DND-41 (cell line): Measurements from ENCODE around the gene ABHD5.

ENCODE experiments used
- ATAC-seq: fragments of 200-7000 bp; cut with Tn5 transposase; 3 replicates; pipeline ENCODE4 v1.9.1; 2021; ENCODE audit warnings: low read depth; ENCODE audit not compliant: insufficient read depth
- DNase-seq: peaks from one replicate; pipeline ENCODE4 v3.0.0-alpha.2; 2020
- H2AFZ ChIP-seq: 2 replicates; pipeline ENCODE4 v1.6.0; 2012; ENCODE audit warnings: low read depth, low read length
- H3K27ac ChIP-seq: 2 replicates; pipeline ENCODE4 v1.5.1; 2012; ENCODE audit warnings: low read length, inconsistent platforms
- H3K27me3 ChIP-seq: fragments of 200-600 bp; sonication (generic); 2 replicates; pipeline ENCODE4 v1.6.0; 2012; ENCODE audit warnings: low read length, mild to moderate bottlenecking, inconsistent platforms; ENCODE audit not compliant: insufficient read depth, poor library complexity
- H3K36me3 ChIP-seq: 2 replicates; pipeline ENCODE4 v1.5.1; 2012; ENCODE audit warnings: low read length, inconsistent platforms; ENCODE audit not compliant: insufficient read depth
- H3K4me1 ChIP-seq: 2 replicates; pipeline ENCODE4 v1.5.1; 2012; ENCODE audit warnings: mild to moderate bottlenecking, low read length; ENCODE audit not compliant: insufficient read depth
- H3K4me2 ChIP-seq: 2 replicates; pipeline ENCODE4 v1.6.0; 2012; ENCODE audit warnings: mild to moderate bottlenecking, moderate library complexity, low read length, inconsistent platforms; ENCODE audit not compliant: insufficient read depth
- H3K4me3 ChIP-seq, 2 experiments: fragments of 200-600 bp in 1 of 2; shearing (Covaris generic) in 1 of 2; 2 replicates each; pipeline ENCODE4 v1.5.1; 2012 to 2016; ENCODE audit warnings: inconsistent platforms in 2 of 2, low read length in 2 of 2, mild to moderate bottlenecking in 2 of 2, low read depth in 1 of 2, moderate library complexity in 1 of 2
- H3K79me2 ChIP-seq: 2 replicates; pipeline ENCODE4 v1.6.0; 2012; ENCODE audit warnings: low read length, inconsistent platforms; ENCODE audit not compliant: insufficient read depth
- H3K9ac ChIP-seq: 2 replicates; pipeline ENCODE4 v1.6.0; 2012; ENCODE audit warnings: low read depth, mild to moderate bottlenecking, inconsistent platforms, low read length, moderate library complexity
- H3K9me3 ChIP-seq: 2 replicates; pipeline ENCODE4 v1.5.1; 2012; ENCODE audit warnings: low read length, moderate library complexity, mild to moderate bottlenecking, inconsistent platforms; ENCODE audit not compliant: insufficient read depth, severe bottlenecking
- H4K20me1 ChIP-seq: 2 replicates; pipeline ENCODE4 v1.6.0; 2012; ENCODE audit warnings: low read length; ENCODE audit not compliant: insufficient read depth
- CTCF ChIP-seq: IDR thresholded peaks from 2 replicates; pipeline ENCODE4 v1.5.1; 2012; ENCODE audit warnings: borderline replicate concordance, low read length, moderate library complexity, mild to moderate bottlenecking; ENCODE audit not compliant: poor library complexity, severe bottlenecking; ENCODE audit errors: extremely low read depth
- EZH2 ChIP-seq: IDR thresholded peaks from 3 replicates; pipeline ENCODE4 v1.6.1; 2012; ENCODE audit warnings: borderline replicate concordance, low read depth, mild to moderate bottlenecking, moderate library complexity, low read length, inconsistent platforms; ENCODE audit not compliant: severe bottlenecking

Gene ABHD5

GRCh38 chr3:43759297-43759782, 68.6 kb downstream of the ABHD5 start:
- TF ChIP-seq CTCF: peak; percentile 29
- no peak for TF ChIP-seq EZH2

GRCh38 chr3:43759938-43760337, 69.2 kb downstream of the ABHD5 start:
- no peak overlapping the region for H3K4me3 ChIP-seq
- H2AFZ ChIP-seq: no peak overlapping the region
- no peak overlapping the region for H3K4me2 ChIP-seq
- H4K20me1 ChIP-seq: no peaks in the 10 kb centered on the region
- no peaks in the 10 kb centered on the region for H3K9me3 ChIP-seq
- TF ChIP-seq CTCF (no peak), EZH2 (no peak)
- no peak overlapping the region for H3K9ac ChIP-seq
- no peaks in the 10 kb centered on the region for H3K79me2 ChIP-seq
- DNase-seq: no peak
- no peaks in the 10 kb centered on the region for H3K36me3 ChIP-seq
- no peak overlapping the region for H3K27ac ChIP-seq
- no peak for ATAC-seq
- H3K27me3 ChIP-seq: peaks cover 20% of the 10 kb centered on the region
- no peaks in the 10 kb centered on the region for H3K4me1 ChIP-seq

More at GRCh38 chr3:43759297-43759782, 68.6 kb downstream of the ABHD5 start:
- DNase-seq: no peak
- no peak for ATAC-seq
- Histone ChIP-seq H2AFZ (no peak overlapping the region), H3K79me2 (no peaks in the 10 kb centered on the region), H3K27ac (no peak overlapping the region), H3K4me1 (no peaks in the 10 kb centered on the region), H3K4me2 (no peak overlapping the region), H3K9me3 (no peaks in the 10 kb centered on the region), H4K20me1 (no peaks in the 10 kb centered on the region), H3K4me3 (no peak overlapping the region), H3K36me3 (no peaks in the 10 kb centered on the region), H3K27me3 (peaks cover 20% of the 10 kb centered on the region), H3K9ac (no peak overlapping the region)

GRCh38 chr3:43760938-43761337, 70.2 kb downstream of the ABHD5 start:
- Histone ChIP-seq H3K9ac (no peak overlapping the region), H3K27me3 (peaks cover 18% of the 10 kb centered on the region), H2AFZ (no peak overlapping the region), H3K27ac (no peak overlapping the region), H4K20me1 (no peaks in the 10 kb centered on the region), H3K9me3 (no peaks in the 10 kb centered on the region), H3K4me2 (no peak overlapping the region), H3K79me2 (no peaks in the 10 kb centered on the region), H3K4me1 (no peaks in the 10 kb centered on the region), H3K36me3 (no peaks in the 10 kb centered on the region), H3K4me3 (no peak overlapping the region)
- TF ChIP-seq EZH2: no peak
- no peak for TF ChIP-seq CTCF
- ATAC-seq (no peak), DNase-seq (no peak)

- no peak overlapping the region for H3K4me3 ChIP-seq
- H3K4me2 ChIP-seq: no peak overlapping the region
- H3K27me3 ChIP-seq: peaks cover 16% of the 10 kb centered on the region
- no peak overlapping the region for H2AFZ ChIP-seq
- no peaks in the 10 kb centered on the region for H3K79me2 ChIP-seq
- H3K36me3 ChIP-seq: no peaks in the 10 kb centered on the region
- H3K9me3 ChIP-seq: no peaks in the 10 kb centered on the region
- DNase-seq (no peak), ATAC-seq (no peak)
- no peaks in the 10 kb centered on the region for H4K20me1 ChIP-seq
- no peaks in the 10 kb centered on the region for H3K4me1 ChIP-seq
- TF ChIP-seq EZH2: no peak
- no peak for TF ChIP-seq CTCF
- H3K9ac ChIP-seq: no peak overlapping the region
- no peak overlapping the region for H3K27ac ChIP-seq
Measured at GRCh38 chr3:43762451-43762850, 71.7 kb downstream of the ABHD5 start.
